HEK293T (cell line): ENCODE results near the gene COL27A1.

Experiments
- BHLHE40 ChIP-seq: fragments of 450-650 bp; IDR thresholded peaks from 2 replicates; pipeline ENCODE4 v1.6.1; 2016; ENCODE audit warnings: mild to moderate bottlenecking, moderate library complexity, borderline replicate concordance
- ELF4 ChIP-seq: fragments of 450-650 bp; IDR thresholded peaks from 2 replicates; pipeline ENCODE4 v1.6.1; 2017; ENCODE audit warnings: antibody characterized with exemption
- FOXA1 ChIP-seq: fragments of 450-650 bp; IDR thresholded peaks from 2 replicates; pipeline ENCODE4 v1.6.1; 2016; ENCODE audit warnings: mild to moderate bottlenecking
- FOXK2 ChIP-seq: fragments of 450-650 bp; IDR thresholded peaks from 2 replicates; pipeline ENCODE4 v1.6.1; 2016; ENCODE audit warnings: mild to moderate bottlenecking
- FOXM1 ChIP-seq: fragments of 450-650 bp; IDR thresholded peaks from 2 replicates; pipeline ENCODE4 v1.6.1; 2017; ENCODE audit warnings: mild to moderate bottlenecking, borderline replicate concordance
- LEF1 ChIP-seq: fragments of 450-650 bp; IDR thresholded peaks from 2 replicates; pipeline ENCODE4 v1.6.1; 2017; ENCODE audit warnings: mild to moderate bottlenecking, borderline replicate concordance
- NFRKB ChIP-seq: fragments of 450-650 bp; IDR thresholded peaks from 2 replicates; pipeline ENCODE4 v1.6.1; 2016; ENCODE audit warnings: mild to moderate bottlenecking, moderate library complexity
- SP1 ChIP-seq: fragments of 450-650 bp; IDR thresholded peaks from 2 replicates; pipeline ENCODE4 v1.6.1; 2017
- SUZ12 ChIP-seq: fragments of 450-650 bp; IDR thresholded peaks from 2 replicates; pipeline ENCODE4 v1.6.1; 2016; ENCODE audit warnings: mild to moderate bottlenecking

DNA sequence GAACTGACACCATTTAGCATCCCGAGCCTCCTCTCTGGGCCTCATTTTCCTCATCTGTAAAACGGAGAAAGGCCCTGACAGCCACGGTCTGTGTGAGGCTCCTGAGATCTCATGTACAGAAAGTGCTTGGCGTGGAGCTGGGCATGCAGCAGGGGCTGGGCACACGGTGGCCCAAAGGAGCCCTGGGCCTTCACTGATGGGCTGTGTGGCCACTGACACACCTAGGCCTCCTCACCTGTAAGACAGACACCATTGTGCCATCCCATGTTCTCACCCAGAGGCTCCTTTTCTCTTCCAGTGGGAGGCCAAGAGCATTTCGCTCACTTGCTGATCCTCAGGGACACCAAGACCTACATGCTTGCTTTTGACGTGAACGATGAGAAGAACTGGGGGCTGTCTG, 169.2 kb downstream of the COL27A1 start:
- TF ChIP-seq BHLHE40: no peak
- no peak for TF ChIP-seq FOXM1
- TF ChIP-seq SUZ12: no peak
- TF ChIP-seq SP1: no peak
- TF ChIP-seq FOXK2: no peak
- no peak for TF ChIP-seq NFRKB
- TF ChIP-seq LEF1: no peak
- no peak for TF ChIP-seq FOXA1
- no peak for TF ChIP-seq ELF4
